ENCODE results near the gene BMP4.

DNA sequence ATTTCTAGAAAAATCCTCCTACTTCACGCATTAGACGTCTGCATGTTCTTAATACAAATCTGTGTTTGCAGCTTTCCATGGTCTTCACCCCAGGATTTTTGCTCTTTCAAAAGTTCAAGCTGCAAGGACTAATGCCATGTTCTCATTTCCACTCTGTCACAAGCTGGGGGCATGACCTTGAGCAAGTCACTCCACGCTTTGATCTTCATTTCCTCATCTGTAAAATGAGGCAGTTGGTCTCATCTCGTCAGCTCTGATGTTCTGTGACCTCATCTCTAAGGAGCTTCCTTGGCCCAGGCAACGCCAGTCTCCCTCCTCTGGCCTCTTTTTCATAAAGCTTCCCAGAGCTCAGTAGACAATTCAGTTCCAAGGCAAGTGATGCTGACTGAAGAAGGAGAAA lies 18.8 kb upstream of the BMP4 start:
- TF ChIP-seq, protein P1, sequence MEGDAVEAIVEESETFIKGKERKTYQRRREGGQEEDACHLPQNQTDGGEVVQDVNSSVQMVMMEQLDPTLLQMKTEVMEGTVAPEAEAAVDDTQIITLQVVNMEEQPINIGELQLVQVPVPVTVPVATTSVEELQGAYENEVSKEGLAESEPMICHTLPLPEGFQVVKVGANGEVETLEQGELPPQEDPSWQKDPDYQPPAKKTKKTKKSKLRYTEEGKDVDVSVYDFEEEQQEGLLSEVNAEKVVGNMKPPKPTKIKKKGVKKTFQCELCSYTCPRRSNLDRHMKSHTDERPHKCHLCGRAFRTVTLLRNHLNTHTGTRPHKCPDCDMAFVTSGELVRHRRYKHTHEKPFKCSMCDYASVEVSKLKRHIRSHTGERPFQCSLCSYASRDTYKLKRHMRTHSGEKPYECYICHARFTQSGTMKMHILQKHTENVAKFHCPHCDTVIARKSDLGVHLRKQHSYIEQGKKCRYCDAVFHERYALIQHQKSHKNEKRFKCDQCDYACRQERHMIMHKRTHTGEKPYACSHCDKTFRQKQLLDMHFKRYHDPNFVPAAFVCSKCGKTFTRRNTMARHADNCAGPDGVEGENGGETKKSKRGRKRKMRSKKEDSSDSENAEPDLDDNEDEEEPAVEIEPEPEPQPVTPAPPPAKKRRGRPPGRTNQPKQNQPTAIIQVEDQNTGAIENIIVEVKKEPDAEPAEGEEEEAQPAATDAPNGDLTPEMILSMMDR (optimal IDR thresholded peaks at IDR 0.05 in 1 of 3, IDR thresholded peaks at IDR 0.05 in 1 of 3, conservative IDR thresholded peaks at IDR 0.05 in 1 of 3; ENCODE audit: extremely low read depth in 1 of 3, insufficient read depth in 2 of 3, low read length in 3 of 3): no peak
- no peak for TF ChIP-seq EZH2 (IDR thresholded peaks at IDR 0.05; ENCODE audit: low read length)
